ENCODE data around the gene ATP2B2.
"Not testable (repeated sequence)": the region's sequence is repeated elsewhere in the genome, so short reads cannot be mapped to it uniquely, and the experiment has no call there.

ATP2B2 gene

GRCh38 chr3:10321630-10322351 lies 183.6 kb downstream of the ATP2B2 start:
- no peak for DNase-seq (ENCODE audit: low spot score)

DNA sequence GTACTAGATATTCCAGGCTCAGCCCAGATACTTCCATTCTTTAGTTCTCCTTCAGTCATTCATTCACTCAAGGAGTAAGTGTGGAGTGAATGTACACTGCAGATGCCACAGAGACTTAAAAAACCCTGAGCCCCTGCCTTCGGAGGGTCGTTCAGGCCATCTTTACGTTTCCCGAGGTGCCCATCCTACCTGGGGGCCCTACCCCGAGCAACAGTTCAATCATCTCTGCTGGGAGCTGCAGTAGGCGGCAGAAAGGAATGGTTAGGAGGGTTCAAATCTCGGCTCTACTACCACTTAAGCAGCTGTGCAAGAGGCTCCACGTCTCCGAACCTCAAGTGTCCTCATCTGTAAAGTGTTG lies 185.1 kb downstream of the ATP2B2 start:
- DNase-seq (ENCODE audit: low spot score): no peak

- DNase-seq (ENCODE audit: low spot score): no peak
Measured at GRCh38 chr3:10319804-10320203, 185.6 kb downstream of the ATP2B2 start.

- DNase-seq (ENCODE audit: low spot score): no peak
Measured at GRCh38 chr3:10319251-10319650, 186.1 kb downstream of the ATP2B2 start.

GRCh38 chr3:10317961-10318350 lies 187.4 kb downstream of the ATP2B2 start:
- DNase-seq (ENCODE audit: low spot score): no peak

- no peak for DNase-seq (ENCODE audit: low spot score)
Measured at GRCh38 chr3:10317311-10317960, 187.9 kb downstream of the ATP2B2 start.

- no peak for DNase-seq (ENCODE audit: low spot score)
Measured at GRCh38 chr3:10315771-10316344, 189.5 kb downstream of the ATP2B2 start.

DNA sequence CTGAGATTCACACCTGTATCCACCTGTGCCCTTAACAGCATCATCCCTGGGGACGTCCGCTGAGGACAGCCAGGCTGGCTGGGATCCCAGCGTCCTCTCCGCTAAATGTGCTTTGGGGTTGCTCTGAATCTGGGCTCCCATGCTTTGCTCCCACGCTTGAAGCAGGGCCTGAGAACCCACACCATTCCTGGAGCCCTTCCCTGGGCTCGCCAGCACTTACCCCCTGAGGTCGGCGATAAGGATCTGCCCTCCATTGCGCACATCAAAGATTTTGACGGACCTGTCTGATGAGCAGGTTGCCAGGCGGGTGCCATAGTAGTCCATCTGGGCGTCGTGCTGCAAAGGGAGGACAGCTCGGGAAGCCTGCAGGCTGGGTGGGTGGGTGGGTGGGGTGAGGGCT lies 190.3 kb downstream of the ATP2B2 start:
- DNase-seq (ENCODE audit: low spot score): no peak

- no peak for DNase-seq (ENCODE audit: low spot score)
Measured at GRCh38 chr3:10312861-10313260, 192.5 kb downstream of the ATP2B2 start.

DNA sequence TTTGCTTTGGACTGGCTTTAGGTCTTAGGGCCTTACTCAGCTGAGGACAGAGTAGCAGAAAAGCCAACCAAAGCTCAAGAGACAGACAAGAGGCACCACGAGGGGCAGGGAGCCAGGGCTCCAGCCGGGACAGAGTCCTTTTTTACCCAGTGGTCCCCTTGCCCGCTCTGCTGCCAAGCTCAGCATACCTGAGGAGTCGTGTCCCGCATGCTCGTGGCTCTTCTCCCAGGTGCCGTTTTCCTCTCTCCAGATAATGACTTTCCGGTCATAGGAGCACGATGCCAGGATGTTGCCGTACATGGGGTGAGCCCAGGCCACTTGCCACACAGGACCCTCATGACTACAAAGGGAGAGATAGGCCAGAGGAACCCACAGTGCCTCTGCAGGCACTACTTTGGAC lies 193.0 kb downstream of the ATP2B2 start:
- no peak for DNase-seq (ENCODE audit: low spot score)

DNA sequence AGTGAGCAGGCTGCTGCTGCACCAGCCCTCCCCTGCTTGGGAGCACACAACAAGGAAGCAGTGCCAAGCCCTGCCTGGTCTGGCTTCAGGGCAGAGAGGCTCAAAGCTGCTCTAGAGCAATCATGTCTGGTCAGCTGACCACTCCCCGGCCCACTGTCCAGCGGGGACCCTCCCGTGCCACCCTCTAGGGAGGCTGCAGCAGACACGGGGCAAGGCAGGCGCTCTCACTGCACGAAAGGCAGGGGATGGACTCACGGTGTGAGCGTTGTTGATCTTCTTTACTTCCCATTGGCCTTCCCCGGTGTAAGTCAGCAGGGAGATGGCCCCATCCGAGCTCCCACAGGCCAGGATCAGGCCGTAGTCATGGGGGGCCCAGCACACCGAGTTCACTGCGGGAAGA lies 193.7 kb downstream of the ATP2B2 start:
- no peak for DNase-seq (ENCODE audit: low spot score)

GRCh38 chr3:10310578-10310977 lies 194.8 kb downstream of the ATP2B2 start:
- no peak for DNase-seq (ENCODE audit: low spot score)

DNA sequence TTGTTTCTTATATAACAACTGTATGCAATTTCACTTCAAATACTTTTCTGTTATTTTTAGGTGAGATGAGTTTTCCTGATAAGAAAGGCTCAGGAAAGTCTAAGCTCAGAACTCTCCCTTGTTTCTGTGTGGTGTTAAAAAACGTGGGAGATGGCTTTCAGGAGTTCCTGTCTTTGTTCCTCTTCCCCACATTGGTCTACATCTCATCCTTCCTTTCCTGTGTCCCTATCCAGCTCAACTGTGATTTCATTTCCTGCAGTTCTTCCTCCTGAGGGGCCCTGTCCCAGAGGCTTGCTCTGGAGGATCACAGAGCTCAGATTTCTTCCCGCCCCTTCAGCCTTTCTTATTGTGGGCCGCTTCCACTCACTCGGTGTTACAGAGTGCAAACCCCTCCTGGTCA lies 195.7 kb downstream of the ATP2B2 start:
- no peak for DNase-seq (ENCODE audit: low spot score)

GRCh38 chr3:10308678-10309077 lies 196.7 kb downstream of the ATP2B2 start:
- DNase-seq (ENCODE audit: low spot score): no peak

GRCh38 chr3:10306156-10306555 lies 199.2 kb downstream of the ATP2B2 start:
- DNase-seq (ENCODE audit: low spot score): no peak

DNA sequence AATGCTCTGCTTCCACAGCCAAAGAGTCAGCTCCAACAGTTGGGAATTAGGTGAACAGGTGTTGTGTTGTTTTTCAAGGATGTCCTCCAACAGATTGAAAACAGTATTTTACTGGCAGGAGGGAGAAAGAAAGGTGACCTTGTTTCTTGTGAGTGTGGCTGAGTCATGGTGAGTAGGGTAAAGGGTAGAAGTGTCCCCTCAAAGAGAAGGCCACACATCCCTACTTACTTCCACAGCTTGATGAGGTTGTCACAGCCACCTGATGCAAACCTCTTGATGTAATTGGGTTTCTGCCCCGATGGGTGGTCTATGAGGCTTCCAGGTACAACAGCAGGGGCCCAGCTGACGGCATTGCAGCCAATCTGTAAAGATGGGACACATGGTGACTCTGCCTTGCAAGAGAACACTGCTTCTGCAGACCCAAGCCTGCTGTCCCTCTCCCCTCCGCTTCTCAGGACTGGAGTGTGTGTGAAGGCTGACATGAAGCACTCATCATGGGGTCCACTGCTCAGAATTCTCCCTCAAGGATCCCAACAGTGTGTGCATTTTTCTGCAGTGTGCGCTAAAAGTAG lies 200.0 kb downstream of the ATP2B2 start:
- DNase-seq (ENCODE audit: low spot score): no peak

DNA sequence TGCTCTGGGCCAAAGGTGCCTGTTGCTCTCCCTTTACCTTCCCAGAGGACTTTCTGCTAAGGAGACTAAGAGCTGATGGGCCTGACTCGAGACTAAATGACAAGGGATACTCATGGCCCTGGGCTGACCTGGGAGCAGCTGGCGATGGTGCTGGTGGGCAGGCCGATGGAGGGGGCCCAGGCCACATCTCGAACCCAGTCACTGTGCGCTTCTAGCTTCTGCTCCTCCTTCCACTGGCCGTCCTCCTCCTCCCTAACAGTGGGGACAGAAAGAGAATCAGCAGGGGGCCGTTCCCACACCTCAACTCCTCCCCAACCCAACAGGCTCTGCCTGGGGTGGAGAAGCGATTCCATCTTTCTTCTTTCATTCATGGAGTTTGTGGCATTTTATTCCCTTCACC lies 200.5 kb downstream of the ATP2B2 start:
- DNase-seq (ENCODE audit: low spot score): no peak

GRCh38 chr3:10303785-10304184 lies 201.6 kb downstream of the ATP2B2 start:
- no peak for DNase-seq (ENCODE audit: low spot score)

DNA sequence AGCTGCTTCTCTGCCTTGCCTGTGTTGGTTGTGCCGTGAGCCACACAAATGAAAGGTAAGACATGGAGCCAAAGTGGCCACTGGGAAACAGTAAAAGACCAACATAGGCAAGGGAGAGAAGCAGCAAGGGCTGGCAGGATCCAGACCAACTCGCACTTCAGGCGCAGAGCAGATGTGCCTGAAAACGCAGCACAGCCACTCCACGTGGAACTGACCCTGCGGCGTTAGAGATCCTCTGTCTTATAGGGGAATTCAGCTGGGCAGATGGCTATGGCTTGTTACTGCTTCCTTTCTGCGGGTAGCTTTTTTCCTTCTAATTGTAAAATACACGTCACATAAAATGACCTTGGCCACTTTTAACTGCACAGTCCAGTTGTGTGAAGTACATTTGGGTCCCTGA lies 202.3 kb downstream of the ATP2B2 start:
- no peak for DNase-seq (ENCODE audit: low spot score)

DNA sequence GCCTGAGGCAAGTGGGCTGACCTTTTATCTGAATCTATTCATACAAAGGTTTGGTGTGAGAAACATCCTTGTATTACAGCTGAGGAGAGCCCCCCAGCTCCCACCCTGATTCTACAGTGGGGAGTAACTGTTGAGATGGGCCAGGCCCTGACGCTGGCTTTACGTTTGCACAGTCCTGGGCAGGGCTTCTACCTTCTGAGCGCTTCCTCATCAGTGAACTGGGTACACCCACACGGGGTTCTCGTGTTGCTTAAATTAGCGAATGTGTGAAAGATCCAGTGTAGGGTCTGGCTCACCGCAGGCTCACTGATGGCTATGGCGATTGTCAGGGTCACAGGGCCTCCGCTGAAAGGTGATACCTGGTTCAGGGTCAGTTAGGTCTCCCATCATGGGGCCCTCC lies 205.3 kb downstream of the ATP2B2 start:
- no peak for DNase-seq (ENCODE audit: low spot score)

DNA sequence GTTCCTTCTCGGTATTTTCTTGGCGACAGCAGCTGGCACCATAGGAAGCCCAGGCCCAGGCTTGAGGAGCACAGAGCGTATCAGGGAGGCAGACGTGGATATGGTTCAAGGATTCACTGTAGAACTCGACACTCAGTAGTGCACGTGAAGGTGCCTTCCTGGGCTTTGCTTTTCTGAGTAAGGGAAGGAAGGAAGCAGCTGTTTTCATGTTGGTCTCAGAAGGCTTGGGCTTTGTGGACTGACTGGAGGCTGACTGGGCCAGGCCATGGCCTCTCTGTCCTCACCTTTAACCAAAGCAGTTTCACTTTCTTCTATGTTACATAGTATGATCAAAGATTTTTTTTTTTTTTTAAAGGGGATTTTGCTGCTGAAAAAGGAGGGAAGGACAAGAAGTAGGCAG lies 205.7 kb downstream of the ATP2B2 start:
- DNase-seq (ENCODE audit: low spot score): no peak

- no peak for DNase-seq (ENCODE audit: low spot score)
Measured at GRCh38 chr3:10299175-10299574, 206.2 kb downstream of the ATP2B2 start.

GRCh38 chr3:10298064-10298463 lies 207.3 kb downstream of the ATP2B2 start:
- DNase-seq (ENCODE audit: low spot score): not testable (repeated sequence)
